Epithelial cell of esophagus (primary cell): ENCODE measurements around the gene EGFR.

Source experiments
- DNase-seq: peaks from one replicate; pipeline ENCODE4 v3.0.0; 2010; ENCODE audit warnings: low read depth
- H3K4me3 ChIP-seq: 2 replicates; pipeline ENCODE4 v1.5.1; 2011; ENCODE audit warnings: mild to moderate bottlenecking, low read length, control low read depth
- TF ChIP-seq, protein P1 (sequence below): IDR thresholded peaks from 2 replicates; pipeline ENCODE4 v1.5.1; 2011; ENCODE audit warnings: low read depth, mild to moderate bottlenecking, low read length, control low read depth, inconsistent platforms; ENCODE audit not compliant: insufficient read depth; ENCODE audit errors: missing control alignments

Gene EGFR

GRCh38 chr7:55127622-55128081 is 108.8 kb downstream of the EGFR start:
- DNase-seq = no peak
- no peak overlapping the region for H3K4me3 ChIP-seq
- TF ChIP-seq, protein P1, sequence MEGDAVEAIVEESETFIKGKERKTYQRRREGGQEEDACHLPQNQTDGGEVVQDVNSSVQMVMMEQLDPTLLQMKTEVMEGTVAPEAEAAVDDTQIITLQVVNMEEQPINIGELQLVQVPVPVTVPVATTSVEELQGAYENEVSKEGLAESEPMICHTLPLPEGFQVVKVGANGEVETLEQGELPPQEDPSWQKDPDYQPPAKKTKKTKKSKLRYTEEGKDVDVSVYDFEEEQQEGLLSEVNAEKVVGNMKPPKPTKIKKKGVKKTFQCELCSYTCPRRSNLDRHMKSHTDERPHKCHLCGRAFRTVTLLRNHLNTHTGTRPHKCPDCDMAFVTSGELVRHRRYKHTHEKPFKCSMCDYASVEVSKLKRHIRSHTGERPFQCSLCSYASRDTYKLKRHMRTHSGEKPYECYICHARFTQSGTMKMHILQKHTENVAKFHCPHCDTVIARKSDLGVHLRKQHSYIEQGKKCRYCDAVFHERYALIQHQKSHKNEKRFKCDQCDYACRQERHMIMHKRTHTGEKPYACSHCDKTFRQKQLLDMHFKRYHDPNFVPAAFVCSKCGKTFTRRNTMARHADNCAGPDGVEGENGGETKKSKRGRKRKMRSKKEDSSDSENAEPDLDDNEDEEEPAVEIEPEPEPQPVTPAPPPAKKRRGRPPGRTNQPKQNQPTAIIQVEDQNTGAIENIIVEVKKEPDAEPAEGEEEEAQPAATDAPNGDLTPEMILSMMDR = no peak

DNA sequence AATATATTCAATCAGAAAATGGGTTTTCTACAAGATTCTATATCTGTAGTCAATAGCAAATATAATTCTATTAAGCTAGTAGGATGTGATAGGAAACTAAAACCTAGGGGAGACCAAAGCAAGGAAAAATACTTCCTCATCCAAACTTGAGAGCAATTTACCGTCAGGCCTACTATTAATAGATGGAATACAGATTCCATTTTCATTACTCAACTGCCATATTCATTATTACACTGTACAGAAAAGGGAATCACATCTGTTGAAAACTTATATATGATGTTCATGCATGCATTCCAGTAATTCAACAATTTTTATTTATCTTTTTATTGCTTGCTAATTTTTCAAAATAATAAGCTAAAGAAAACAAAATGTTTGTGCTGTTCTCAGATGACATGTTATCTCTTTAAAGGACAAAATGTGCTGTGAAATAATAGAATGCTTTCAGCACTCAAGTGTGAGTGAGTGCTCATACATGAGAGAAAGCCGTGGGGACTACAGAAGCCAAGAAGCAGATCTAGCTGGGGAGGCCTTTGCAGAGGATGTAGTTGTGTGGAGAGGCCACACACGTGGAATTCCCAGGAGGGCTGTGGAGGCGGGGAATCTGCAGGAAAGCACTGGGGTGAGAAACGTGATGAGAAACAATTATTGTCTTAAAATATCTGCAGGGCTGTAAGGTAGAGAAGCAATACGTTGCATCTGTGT is 110.0 kb downstream of the EGFR start:
- no peak for DNase-seq
- no peak overlapping the region for H3K4me3 ChIP-seq
- TF ChIP-seq, protein P1 = no peak

DNA sequence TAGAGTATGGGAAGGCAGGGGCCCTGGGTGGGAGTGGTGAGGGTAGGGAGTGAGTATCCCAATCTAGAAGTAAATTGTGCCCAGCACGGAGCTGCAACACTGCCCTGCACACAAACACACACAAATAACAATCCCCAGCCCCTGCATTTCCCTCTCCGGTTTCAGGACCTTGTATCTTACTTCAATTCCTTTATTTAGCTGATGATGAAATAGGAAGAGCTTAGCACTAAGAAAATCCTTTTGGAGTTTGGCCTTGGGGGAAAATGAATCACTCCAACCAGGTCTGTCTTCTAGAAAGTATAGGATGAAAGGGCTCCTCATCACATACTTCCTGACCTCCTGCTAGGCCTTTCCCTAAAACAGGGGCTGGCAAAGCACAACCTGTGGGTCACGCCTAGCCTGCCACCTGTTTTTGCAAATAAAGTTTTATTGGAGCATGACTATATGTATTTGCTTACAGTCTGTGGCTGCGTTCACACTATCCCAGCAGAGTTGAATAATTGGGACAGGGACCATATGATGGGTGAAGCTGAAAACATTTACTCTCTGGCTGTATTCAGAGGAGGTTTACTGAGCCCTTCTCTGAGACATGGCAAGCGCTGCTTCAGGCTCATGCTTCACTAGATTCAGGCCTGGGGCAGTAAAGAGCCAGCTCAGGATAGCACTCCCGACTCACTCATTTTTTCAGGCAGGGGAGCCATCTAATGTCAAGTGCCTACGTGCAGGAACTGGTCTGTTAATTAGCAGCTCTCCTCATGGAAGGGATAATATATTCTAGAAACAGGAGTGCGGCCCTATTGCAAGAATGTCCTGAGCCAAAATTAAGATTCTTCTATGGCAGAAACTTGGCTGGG is 111.0 kb downstream of the EGFR start:
- DNase-seq = peak; percentile 91
- H3K4me3 ChIP-seq = no peak overlapping the region
- TF ChIP-seq, protein P1 = no peak

DNA sequence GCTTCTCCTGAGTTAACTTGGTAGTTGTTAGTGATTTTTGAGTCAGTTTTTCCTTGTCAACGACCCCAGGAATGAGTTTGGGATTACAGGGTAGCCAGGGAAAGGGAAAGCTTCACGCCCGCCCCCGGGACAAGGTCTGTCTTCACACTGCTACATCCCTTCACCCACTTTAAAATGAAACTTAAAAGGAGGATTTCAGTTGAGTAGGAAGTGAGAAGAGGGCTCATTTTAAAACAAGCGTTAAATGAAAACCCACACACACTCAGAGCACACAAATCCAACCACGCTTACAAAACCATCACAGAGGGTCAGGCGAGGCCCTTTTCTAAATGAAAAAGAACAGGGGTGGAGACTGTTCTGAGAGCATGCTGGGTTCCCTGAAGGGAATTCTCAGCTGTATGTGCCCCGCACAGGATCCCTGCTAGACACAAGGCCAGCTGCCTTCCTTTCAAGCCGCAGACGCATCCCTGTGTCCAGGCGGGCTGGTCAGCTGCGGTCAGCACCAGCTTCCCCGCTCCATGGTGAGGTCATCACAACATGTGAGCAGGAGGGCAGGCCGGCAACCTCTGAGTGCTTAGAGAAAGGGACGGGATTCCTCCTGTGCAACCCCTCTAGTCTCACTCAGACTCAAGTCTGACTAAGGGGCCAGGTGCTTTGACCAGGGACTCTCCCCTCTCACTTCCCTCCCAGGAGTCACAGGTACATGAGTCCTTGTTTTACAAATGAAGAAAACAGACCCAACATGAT is 111.8 kb downstream of the EGFR start:
- TF ChIP-seq, protein P1 = no peak
- peak; percentile 70 for DNase-seq
- no peak overlapping the region for H3K4me3 ChIP-seq

- no peak overlapping the region for H3K4me3 ChIP-seq
- no peak for DNase-seq
- TF ChIP-seq, protein P1 = no peak
Observed at GRCh38 chr7:55131142-55131929, 112.5 kb downstream of the EGFR start.

- DNase-seq = peak; percentile 99
- H3K4me3 ChIP-seq = no peak overlapping the region
- TF ChIP-seq, protein P1 = no peak
Observed at GRCh38 chr7:55132550-55132889, 113.7 kb downstream of the EGFR start.
